H54 (cell line): Measurements from ENCODE around the gene CYP4F22.
"Not testable (repeated sequence)": the region's sequence is repeated elsewhere in the genome, so short reads cannot be mapped to it uniquely, and the experiment has no call there.

Experiments
- DNase-seq: peaks from one replicate; pipeline ENCODE4 v3.0.0; 2011; ENCODE audit warnings: low spot score, mixed read lengths; ENCODE audit not compliant: insufficient read length
- FAIRE-seq: peaks from 3 replicates; lab custom pipeline; 2011; peaks lifted over from hg19 to GRCh38; lab: Jason Lieb, UNC
- POLR2A ChIP-seq: IDR thresholded peaks from 2 replicates; pipeline ENCODE4 v1.6.1; 2011; ENCODE audit warnings: low read depth, mild to moderate bottlenecking, low read length

CYP4F22 gene

GRCh38 chr19:15476325-15476724, 32.0 kb upstream of the CYP4F22 start:
- DNase-seq (no peak), FAIRE-seq (no peak)
- no peak for TF ChIP-seq POLR2A

GRCh38 chr19:15479391-15480345, 28.7 kb upstream of the CYP4F22 start, which contains the start of gene PGLYRP2:
Gene PGLYRP2, minus strand, starts transcription at chr19:15479501. Its CDS starts 130 bp downstream, at chr19:15479371.
- no peak for DNase-seq
- no peak for FAIRE-seq
- no peak for TF ChIP-seq POLR2A

GRCh38 chr19:15480996-15481395, 27.3 kb upstream of the CYP4F22 start:
- not testable (repeated sequence) for FAIRE-seq, DNase-seq

GRCh38 chr19:15485768-15486167, 22.6 kb upstream of the CYP4F22 start:
- DNase-seq, FAIRE-seq: not testable (repeated sequence)

DNA sequence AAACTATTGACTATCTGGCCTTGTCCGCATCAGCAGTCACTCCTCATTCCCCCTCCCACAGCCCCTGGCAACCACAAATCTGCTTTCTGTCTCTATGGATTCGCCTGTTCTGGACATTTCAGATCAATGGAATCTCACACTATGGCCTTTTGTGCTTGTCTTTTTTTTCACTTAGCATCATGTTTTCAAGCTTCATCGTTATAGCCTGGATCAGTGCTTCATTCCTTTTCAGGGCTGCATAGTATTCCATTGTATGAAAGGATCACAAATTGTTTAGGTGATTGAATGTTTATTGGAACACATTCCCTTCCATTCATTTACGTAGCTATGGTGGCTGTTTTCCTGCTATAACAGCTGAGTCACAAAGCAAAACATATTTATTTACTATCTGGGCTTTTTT, 21.3 kb upstream of the CYP4F22 start:
- DNase-seq (no peak), FAIRE-seq (no peak)

DNA sequence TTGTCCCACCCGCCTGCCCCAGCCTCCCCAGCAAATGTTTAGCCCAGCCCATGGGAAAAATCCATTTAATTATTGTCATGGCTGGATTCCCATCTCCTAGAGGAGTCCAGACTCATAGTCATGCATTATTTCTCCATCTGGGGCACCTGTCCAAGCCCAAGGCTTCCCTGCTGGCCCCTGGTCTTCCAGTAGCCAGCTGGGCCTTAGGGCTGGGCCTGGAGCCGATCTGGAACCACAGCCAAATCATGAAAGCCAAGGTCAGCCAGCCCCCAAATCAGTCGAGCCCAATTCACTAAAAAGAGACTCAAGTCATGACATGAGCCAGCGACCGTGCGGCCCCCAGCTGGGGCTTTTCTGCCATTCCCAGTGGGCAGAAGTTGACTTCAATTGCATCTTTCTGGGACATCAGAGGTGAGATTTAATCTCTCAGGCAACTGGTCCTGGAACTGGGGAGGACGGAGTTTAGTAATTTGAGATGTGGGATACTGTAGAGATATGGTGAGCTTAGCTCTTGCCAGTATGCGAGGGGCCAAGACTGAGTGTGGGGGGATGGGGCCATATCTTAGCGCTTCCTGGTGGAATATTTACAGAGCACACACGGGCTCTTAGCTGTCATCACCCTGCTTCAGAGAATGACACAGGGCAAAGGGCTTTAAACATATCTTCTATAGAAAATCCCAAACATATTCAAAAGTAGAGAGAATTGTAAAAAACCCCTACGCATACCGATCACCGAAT, 19.7 kb upstream of the CYP4F22 start:
- no peak for DNase-seq
- FAIRE-seq, result no peak
- TF ChIP-seq POLR2A, result no peak

More for the DNA sequence above, 21.3 kb upstream of the CYP4F22 start:
- no peak for TF ChIP-seq POLR2A

DNA sequence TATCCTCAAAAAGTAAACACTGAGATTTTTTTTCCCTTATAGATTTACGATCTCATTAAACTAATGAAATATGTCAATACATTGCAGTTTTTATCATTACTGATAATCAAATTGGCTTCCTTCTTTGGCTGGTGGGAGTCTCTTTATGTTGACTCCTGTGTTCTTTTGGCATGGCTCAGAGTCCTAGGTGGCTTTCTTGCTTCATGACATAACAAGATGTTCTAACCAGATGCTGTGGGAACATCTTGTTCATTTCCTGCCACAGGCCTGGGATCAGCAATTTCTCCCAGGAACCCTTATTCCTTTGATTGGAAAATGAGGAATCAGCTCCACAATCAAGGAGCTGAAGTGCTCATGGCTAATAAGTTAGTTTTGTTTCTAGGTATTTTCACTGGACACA, 13.2 kb upstream of the CYP4F22 start:
- TF ChIP-seq POLR2A, result no peak
- DNase-seq (no peak), FAIRE-seq (no peak)

- no peak for TF ChIP-seq POLR2A
- no peak for FAIRE-seq
- no peak for DNase-seq
Measured at GRCh38 chr19:15498156-15498858, 10.0 kb upstream of the CYP4F22 start.

DNA sequence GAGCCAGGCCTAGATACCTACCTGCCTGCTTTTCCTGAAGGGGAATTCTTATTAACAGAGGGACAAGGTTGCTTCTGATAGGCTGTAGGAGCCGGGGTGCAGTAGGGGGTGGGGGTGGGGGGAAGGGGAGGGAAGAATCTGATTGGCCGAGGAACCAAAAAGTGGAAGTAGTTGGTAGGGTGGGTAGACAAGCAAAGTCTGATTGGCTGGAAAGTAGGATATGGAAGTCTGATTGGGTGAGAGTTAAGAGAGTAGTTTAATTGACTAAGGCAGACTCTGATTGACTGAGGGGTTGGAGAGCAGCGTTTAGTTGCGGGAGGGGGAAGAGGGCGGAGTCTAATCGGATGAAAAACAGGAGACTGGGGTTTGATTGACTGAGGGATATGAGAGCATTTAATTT, 9.4 kb upstream of the CYP4F22 start:
- FAIRE-seq (no peak), DNase-seq (peak; percentile 68)
- TF ChIP-seq POLR2A, result no peak

GRCh38 chr19:15501596-15501995, 6.7 kb upstream of the CYP4F22 start:
- no peak for TF ChIP-seq POLR2A
- FAIRE-seq, result no peak
- no peak for DNase-seq

GRCh38 chr19:15502264-15502663, 6.1 kb upstream of the CYP4F22 start:
- no peak for TF ChIP-seq POLR2A
- DNase-seq (no peak), FAIRE-seq (no peak)

DNA sequence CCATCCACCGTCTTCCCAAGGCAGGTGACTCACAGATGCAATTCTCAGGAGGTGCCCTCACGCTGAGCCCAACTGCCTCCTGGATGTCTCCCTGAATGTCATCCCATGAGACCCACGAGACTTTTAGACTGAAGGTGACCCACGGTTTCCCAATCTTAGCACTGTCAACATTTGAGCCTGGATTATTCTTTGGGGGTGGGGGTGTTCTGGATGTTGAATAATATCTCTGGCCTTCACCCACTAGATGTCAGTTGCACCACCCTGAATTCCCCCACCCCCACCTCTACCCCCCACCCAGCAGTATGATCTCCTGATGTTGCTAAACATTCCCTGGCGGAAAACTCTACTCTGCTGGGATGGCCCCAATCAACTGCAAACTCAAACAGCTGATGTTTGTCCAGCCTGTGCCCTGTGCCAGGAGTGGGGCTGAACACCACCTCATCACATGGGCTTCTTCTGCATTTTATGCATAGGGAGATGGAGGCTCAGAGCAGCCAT, 2.2 kb upstream of the CYP4F22 start:
- DNase-seq (no peak), FAIRE-seq (no peak)
- no peak for TF ChIP-seq POLR2A
